ENCODE measurements around the gene CCDC83. TPM values are rescaled to one million over a fixed set of nuclear protein-coding genes. Genes with fewer than 3 reads are reported as not detected.

Gene CCDC83
- total and polyA plus RNA-seq, 11 donors = not detected

DNA sequence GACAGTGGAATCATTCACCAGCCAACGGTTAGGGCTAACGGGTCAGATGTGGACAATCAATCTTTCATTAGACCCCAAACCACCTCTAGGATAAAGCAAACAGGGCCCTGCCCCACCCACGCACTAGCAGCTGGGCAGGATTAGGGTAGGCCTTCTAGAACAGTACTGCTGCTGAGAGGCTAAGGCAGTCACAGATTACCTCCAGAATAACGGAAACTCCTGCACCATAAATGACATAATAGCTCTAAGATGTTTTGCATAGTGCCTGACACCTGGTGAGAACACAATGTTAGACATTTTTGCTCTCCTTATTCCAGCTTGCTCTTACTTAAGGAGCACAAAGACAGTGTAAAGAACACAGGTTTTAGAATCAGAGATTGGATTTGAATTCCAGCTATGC, 46.0 kb upstream of the CCDC83 start:
- intact Hi-C loops (cut with DNase I) = no loop called here
- Histone ChIP-seq H3K9me3 (no peaks in the 10 kb centered on the region), H3K4me3 (peak overlapping the region in 7 of 12 donors; percentile 65 to 87 (median 75)), H3K27ac (no peak overlapping the region), H3K36me3 (no peaks in the 10 kb centered on the region), H3K27me3 (peaks cover 0 to 4% (median 0%) of the 10 kb centered on the region in 9 donors), H3K4me1 (peaks cover 0 to 20% (median 8%) of the 10 kb centered on the region in 12 donors)
- DNase-seq = no peak
- WGBS, 4 donors = 85 to 94% (median 91%) methylated on average over 4 of the region's 4 CpGs
- TF ChIP-seq, protein P1, sequence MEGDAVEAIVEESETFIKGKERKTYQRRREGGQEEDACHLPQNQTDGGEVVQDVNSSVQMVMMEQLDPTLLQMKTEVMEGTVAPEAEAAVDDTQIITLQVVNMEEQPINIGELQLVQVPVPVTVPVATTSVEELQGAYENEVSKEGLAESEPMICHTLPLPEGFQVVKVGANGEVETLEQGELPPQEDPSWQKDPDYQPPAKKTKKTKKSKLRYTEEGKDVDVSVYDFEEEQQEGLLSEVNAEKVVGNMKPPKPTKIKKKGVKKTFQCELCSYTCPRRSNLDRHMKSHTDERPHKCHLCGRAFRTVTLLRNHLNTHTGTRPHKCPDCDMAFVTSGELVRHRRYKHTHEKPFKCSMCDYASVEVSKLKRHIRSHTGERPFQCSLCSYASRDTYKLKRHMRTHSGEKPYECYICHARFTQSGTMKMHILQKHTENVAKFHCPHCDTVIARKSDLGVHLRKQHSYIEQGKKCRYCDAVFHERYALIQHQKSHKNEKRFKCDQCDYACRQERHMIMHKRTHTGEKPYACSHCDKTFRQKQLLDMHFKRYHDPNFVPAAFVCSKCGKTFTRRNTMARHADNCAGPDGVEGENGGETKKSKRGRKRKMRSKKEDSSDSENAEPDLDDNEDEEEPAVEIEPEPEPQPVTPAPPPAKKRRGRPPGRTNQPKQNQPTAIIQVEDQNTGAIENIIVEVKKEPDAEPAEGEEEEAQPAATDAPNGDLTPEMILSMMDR (IDR thresholded peaks at IDR 0.05) = no peak
- no peak for TF ChIP-seq POLR2A (IDR thresholded peaks at IDR 0.05)
- no peak for ATAC-seq

DNA sequence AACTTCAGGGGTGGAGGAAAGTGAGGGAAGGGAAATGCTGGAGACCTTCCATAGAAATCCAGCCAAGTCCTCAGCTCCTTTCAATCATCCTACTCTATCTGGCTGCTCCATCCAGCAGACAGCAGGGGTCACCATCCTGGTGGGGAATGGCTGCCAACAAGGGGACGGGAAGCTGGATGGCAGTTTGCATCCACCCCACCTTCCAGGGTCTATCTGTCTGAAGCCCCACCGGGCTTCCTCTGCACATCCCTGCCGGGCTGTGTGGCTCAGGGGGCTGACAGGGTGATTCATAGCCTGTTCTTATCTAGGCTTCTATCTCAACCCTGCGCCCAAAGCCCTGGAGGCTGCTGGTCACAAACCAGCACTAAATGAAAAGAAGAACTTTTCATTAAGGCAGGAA, 45.3 kb upstream of the CCDC83 start:
- no peaks in the 10 kb centered on the region for H3K9me3 ChIP-seq
- peaks cover 0 to 4% (median 0%) of the 10 kb centered on the region in 9 donors for H3K27me3 ChIP-seq
- H3K27ac ChIP-seq = peak overlapping the region in 2 of 12 donors; percentile 13 to 14
- intact Hi-C loops (cut with DNase I) = loop anchor here in 2 of 10 donors (5.0 to 10.0 kb wide), 3 partner anchors 118 to 442 kb away; no protein-coding TSS in a partner anchor
- 11 to 21% (median 18%) methylated on average over 4 of the region's 4 CpGs for WGBS, 4 donors
- DNase-seq (peak in 1 of 5 donors; percentile 59), ATAC-seq (no peak)
- no peak for TF ChIP-seq POLR2A (IDR thresholded peaks at IDR 0.05)
- TF ChIP-seq, protein P1 (IDR thresholded peaks at IDR 0.05) = peak in 3 of 12 donors; percentile 7 to 25 (median 12)
- H3K36me3 ChIP-seq = no peaks in the 10 kb centered on the region
- peaks cover 0 to 20% (median 8%) of the 10 kb centered on the region in 12 donors for H3K4me1 ChIP-seq
- peak overlapping the region in 11 of 12 donors; percentile 22 to 87 (median 66) for H3K4me3 ChIP-seq

DNA sequence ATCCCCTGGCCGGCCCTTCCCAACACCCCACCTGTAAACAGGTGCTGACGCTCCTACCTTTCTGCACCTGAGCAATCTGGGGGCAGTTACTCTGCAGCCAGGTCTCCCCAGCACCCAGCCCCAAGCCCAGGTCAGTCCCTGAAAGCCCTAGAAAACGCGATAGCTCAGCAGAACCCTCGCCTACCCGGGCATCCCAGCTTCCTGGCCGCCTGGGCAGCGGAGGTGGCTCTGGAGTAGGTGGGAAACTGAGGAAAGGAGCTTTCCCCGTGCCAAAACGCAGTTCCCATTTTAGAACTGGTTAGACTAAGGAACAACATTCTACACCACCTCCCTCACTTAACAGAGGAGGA, 44.7 kb upstream of the CCDC83 start:
- WGBS, 4 donors = 2 to 10% (median 6%) methylated on average over 9 to 10 of the region's 10 CpGs

More for the DNA sequence above, 44.7 kb upstream of the CCDC83 start:
- H3K4me1 ChIP-seq = peaks cover 0 to 20% (median 8%) of the 10 kb centered on the region in 12 donors
- no peak for ATAC-seq
- no peaks in the 10 kb centered on the region for H3K36me3 ChIP-seq
- intact Hi-C loops (cut with DNase I) = loop anchor here in 2 of 10 donors (5.0 to 10.0 kb wide), 3 partner anchors 118 to 442 kb away; no protein-coding TSS in a partner anchor
- no peaks in the 10 kb centered on the region for H3K9me3 ChIP-seq
- H3K27ac ChIP-seq = peak overlapping the region in 4 of 12 donors; percentile 14 to 49 (median 36)
- DNase-seq = no peak
- TF ChIP-seq POLR2A (IDR thresholded peaks at IDR 0.05) = no peak
- TF ChIP-seq, protein P1 (IDR thresholded peaks at IDR 0.05) = no peak
- peak overlapping the region; percentile 22 to 87 (median 66) for H3K4me3 ChIP-seq
- peaks cover 0 to 4% (median 0%) of the 10 kb centered on the region in 9 donors for H3K27me3 ChIP-seq

Measured in heart left ventricle (tissue), 16 donors.